SU-DHL-6 (cell line): ENCODE results near the gene PRDM16.

Experiments used
- H2AFZ ChIP-seq: fragments of 200-600 bp; sonication (generic); 2 replicates; pipeline ENCODE4 v1.6.1; 2014; ENCODE audit warnings: low read depth, mild to moderate bottlenecking, moderate library complexity, mixed read lengths, antibody characterized with exemption, low read length; ENCODE audit not compliant: severe bottlenecking
- H3F3A ChIP-seq: fragments of 200-600 bp; shearing (Covaris generic); 2 replicates; pipeline ENCODE4 v1.6.0; 2016; ENCODE audit warnings: antibody characterized with exemption, mild to moderate bottlenecking; ENCODE audit not compliant: insufficient read depth
- H3K27ac ChIP-seq: fragments of 200-600 bp; sonication (generic); 2 replicates; pipeline ENCODE4 v1.5.1; 2016; ENCODE audit warnings: low read depth, mild to moderate bottlenecking, low read length, moderate library complexity, mixed read lengths
- H3K27me3 ChIP-seq: fragments of 200-600 bp; sonication (generic), shearing (Covaris generic); 2 replicates; pipeline ENCODE4 v1.6.0; 2014; ENCODE audit warnings: mild to moderate bottlenecking, low read length
- H3K36me3 ChIP-seq: fragments of 200-600 bp; sonication (generic); 2 replicates; pipeline ENCODE4 v1.6.1; 2014; ENCODE audit warnings: mild to moderate bottlenecking, low read length, mixed read lengths
- H3K4me2 ChIP-seq: fragments of 300-600, 200-600 bp; shearing (Covaris generic), sonication (generic); 2 replicates; pipeline ENCODE4 v1.6.0; 2014; ENCODE audit warnings: low read length, low read depth, mild to moderate bottlenecking; ENCODE audit not compliant: poor library complexity, severe bottlenecking
- H3K4me3 ChIP-seq: fragments of 200-600 bp; sonication (generic); 2 replicates; pipeline ENCODE4 v1.5.1; 2014; ENCODE audit warnings: antibody characterized with exemption, low read length, mild to moderate bottlenecking, mixed read lengths; ENCODE audit not compliant: insufficient read depth, poor library complexity, severe bottlenecking
- H3K79me2 ChIP-seq: fragments of 200-600 bp; sonication (generic); 2 replicates; pipeline ENCODE4 v1.6.1; 2014; ENCODE audit warnings: mild to moderate bottlenecking, low read length, moderate library complexity; ENCODE audit not compliant: insufficient read depth
- H3K9ac ChIP-seq: fragments of 200-600 bp; sonication (generic); 2 replicates; pipeline ENCODE4 v1.7.0; 2014; ENCODE audit warnings: mild to moderate bottlenecking, low read length
- H3K9me2 ChIP-seq: fragments of 200-600 bp; sonication (generic); replicated peaks from 2 replicates; pipeline ENCODE4 v1.6.1; 2014; ENCODE audit warnings: low read length; ENCODE audit not compliant: insufficient read depth
- H3K9me3 ChIP-seq: fragments of 200-600 bp; sonication (generic); 2 replicates; pipeline ENCODE4 v1.6.1; 2014; ENCODE audit warnings: low read length, mixed read lengths; ENCODE audit not compliant: insufficient read depth
- H4K20me1 ChIP-seq: fragments of 200-600 bp; sonication (generic); 2 replicates; pipeline ENCODE4 v1.6.1; 2014; ENCODE audit warnings: low read depth, mild to moderate bottlenecking, antibody characterized with exemption, low read length, moderate library complexity, mixed read lengths
- EZH2phosphoT487 ChIP-seq: fragments of 200-600 bp; sonication (generic), shearing (Covaris generic); conservative IDR thresholded peaks from 2 replicates; pipeline ENCODE4 v1.6.1; 2018; ENCODE audit warnings: mild to moderate bottlenecking, antibody characterized with exemption, low read length, moderate library complexity, mixed read lengths
- TF ChIP-seq, protein P1 (sequence below): fragments of 200-600 bp; sonication (generic); IDR thresholded peaks from one replicate; pipeline ENCODE4 v1.5.1; 2017; ENCODE audit warnings: antibody characterized with exemption, mild to moderate bottlenecking, low read length, moderate library complexity; ENCODE audit not compliant: insufficient read depth, poor library complexity, severe bottlenecking

PRDM16 gene

DNA sequence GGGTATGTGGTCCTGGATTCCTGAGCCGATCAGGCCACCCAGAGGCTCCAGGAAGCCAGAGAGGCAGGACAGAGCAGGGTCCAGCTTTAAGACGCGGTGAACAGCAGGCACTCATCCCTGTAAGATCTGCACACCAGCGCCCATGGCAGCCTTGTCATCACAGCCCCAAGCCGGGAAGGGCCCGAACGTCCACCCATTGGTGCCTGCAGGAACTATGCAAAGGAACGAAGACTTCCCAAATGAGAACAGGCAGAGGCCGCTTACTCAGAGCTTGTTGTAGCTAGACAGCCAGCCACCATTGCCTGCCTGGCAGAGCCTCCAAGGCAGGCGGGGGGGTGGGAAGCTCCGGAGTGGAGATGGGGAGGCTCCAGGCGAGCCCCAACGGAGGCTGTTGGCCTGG, 373.3 kb downstream of the PRDM16 start:
- no peaks in the 10 kb centered on the region for H4K20me1 ChIP-seq
- no peak overlapping the region for H3K9ac ChIP-seq
- H3K9me2 ChIP-seq, result no peaks in the 10 kb centered on the region
- no peak overlapping the region for H3K27ac ChIP-seq
- no peak overlapping the region for H2AFZ ChIP-seq
- no peak overlapping the region for H3K4me3 ChIP-seq
- TF ChIP-seq EZH2phosphoT487, result no peak
- no peak overlapping the region for H3K4me2 ChIP-seq
- no peaks in the 10 kb centered on the region for H3K36me3 ChIP-seq
- H3K79me2 ChIP-seq, result no peaks in the 10 kb centered on the region
- H3K9me3 ChIP-seq, result no peaks in the 10 kb centered on the region
- H3K27me3 ChIP-seq, result no peaks in the 10 kb centered on the region
- H3F3A ChIP-seq, result no peaks in the 10 kb centered on the region

DNA sequence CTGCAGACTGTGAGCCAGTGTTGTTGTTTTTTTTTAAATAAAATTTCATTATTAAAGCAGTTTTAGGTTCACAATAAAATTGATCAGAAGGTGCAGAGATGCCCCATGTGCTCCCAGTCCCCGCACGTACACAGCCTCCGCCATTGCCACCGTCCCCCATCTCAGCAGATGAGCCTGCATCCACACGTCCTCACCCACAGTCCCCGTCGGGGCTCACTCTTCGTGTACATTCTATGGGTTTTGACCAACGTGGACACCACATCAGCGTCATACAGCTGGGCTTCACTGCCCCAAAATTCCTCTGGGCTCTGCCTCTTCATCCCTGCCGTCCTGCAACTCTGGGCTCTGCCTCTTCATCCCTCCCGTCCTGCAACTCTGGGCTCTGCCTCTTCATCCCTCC, 373.9 kb downstream of the PRDM16 start:
- no peaks in the 10 kb centered on the region for H3K27me3 ChIP-seq
- no peak overlapping the region for H3K27ac ChIP-seq
- TF ChIP-seq EZH2phosphoT487, result no peak
- TF ChIP-seq, protein P1, sequence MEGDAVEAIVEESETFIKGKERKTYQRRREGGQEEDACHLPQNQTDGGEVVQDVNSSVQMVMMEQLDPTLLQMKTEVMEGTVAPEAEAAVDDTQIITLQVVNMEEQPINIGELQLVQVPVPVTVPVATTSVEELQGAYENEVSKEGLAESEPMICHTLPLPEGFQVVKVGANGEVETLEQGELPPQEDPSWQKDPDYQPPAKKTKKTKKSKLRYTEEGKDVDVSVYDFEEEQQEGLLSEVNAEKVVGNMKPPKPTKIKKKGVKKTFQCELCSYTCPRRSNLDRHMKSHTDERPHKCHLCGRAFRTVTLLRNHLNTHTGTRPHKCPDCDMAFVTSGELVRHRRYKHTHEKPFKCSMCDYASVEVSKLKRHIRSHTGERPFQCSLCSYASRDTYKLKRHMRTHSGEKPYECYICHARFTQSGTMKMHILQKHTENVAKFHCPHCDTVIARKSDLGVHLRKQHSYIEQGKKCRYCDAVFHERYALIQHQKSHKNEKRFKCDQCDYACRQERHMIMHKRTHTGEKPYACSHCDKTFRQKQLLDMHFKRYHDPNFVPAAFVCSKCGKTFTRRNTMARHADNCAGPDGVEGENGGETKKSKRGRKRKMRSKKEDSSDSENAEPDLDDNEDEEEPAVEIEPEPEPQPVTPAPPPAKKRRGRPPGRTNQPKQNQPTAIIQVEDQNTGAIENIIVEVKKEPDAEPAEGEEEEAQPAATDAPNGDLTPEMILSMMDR, result no peak
- H3K4me3 ChIP-seq, result no peak overlapping the region
- H3K9me2 ChIP-seq, result no peaks in the 10 kb centered on the region
- H3K79me2 ChIP-seq, result no peaks in the 10 kb centered on the region
- no peaks in the 10 kb centered on the region for H3F3A ChIP-seq
- no peak overlapping the region for H2AFZ ChIP-seq
- no peaks in the 10 kb centered on the region for H4K20me1 ChIP-seq
- H3K4me2 ChIP-seq, result no peak overlapping the region
- H3K36me3 ChIP-seq, result no peaks in the 10 kb centered on the region
- H3K9me3 ChIP-seq, result no peaks in the 10 kb centered on the region
- no peak overlapping the region for H3K9ac ChIP-seq

DNA sequence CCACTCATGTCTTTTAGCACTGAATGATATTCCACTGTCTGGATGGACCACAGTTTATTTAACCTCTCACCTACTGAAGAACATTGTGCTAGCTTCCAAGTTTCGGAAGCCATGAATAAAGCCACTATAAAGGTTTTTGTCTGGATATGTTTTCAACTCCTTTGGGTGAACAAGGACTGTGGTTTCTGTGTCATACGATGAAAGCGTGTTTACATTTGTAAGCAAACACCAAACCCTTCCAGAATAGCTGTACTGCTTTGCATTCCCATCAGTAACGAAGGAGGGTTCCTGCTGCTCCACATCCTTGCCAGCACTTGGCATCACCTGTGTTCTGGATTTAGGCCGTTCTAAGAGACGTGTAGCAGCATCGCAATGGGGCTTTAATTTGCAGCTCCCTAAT, 374.8 kb downstream of the PRDM16 start:
- Histone ChIP-seq H3K27ac (no peak overlapping the region), H3K27me3 (no peaks in the 10 kb centered on the region), H3K4me3 (no peak overlapping the region), H3K9ac (no peak overlapping the region), H3K79me2 (no peaks in the 10 kb centered on the region), H2AFZ (no peak overlapping the region), H3K36me3 (no peaks in the 10 kb centered on the region), H3K9me3 (no peaks in the 10 kb centered on the region), H3K4me2 (no peak overlapping the region), H3F3A (no peaks in the 10 kb centered on the region), H4K20me1 (no peaks in the 10 kb centered on the region), H3K9me2 (no peaks in the 10 kb centered on the region)
- TF ChIP-seq EZH2phosphoT487, result no peak
- TF ChIP-seq, protein P1, result no peak

DNA sequence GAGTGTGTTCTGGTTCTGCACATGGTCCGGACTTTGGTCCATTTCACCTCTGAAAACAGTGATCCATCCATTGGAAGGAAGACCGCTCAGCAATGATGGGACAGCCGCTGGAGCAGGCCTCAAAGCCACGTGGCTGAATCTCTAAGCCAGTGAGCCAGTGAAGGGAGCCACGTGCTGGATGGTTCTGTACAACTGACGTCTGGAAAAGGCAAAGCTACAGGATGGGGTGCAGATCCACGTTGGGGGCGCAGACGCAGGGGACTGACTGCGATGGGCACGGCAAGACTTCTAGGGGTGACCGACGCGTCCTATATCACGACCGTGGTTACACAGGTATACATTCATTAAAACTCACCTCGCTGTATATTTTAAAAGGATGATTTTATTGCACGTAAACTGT, 375.3 kb downstream of the PRDM16 start:
- TF ChIP-seq, protein P1, result no peak
- TF ChIP-seq EZH2phosphoT487, result no peak
- Histone ChIP-seq H2AFZ (no peak overlapping the region), H3K36me3 (no peaks in the 10 kb centered on the region)

More for the DNA sequence above, 375.3 kb downstream of the PRDM16 start:
- Histone ChIP-seq H3K4me3 (no peak overlapping the region), H3K4me2 (no peak overlapping the region), H3K9me2 (no peaks in the 10 kb centered on the region), H3K27me3 (no peaks in the 10 kb centered on the region), H3K27ac (no peak overlapping the region), H3K9ac (no peak overlapping the region), H4K20me1 (no peaks in the 10 kb centered on the region), H3F3A (no peaks in the 10 kb centered on the region), H3K79me2 (no peaks in the 10 kb centered on the region), H3K9me3 (no peaks in the 10 kb centered on the region)
